Neutrophil (primary cell): ENCODE results near the gene CEP162.

Experiments
- H3K27ac ChIP-seq: fragments of 200-600 bp; sonication (generic); 2 replicates; pipeline ENCODE4 v1.5.1; 2016; ENCODE audit warnings: mild to moderate bottlenecking, moderate library complexity
- H3K27me3 ChIP-seq: fragments of 200-600 bp; sonication (generic); 2 replicates; pipeline ENCODE4 v1.6.0; 2016; ENCODE audit warnings: mild to moderate bottlenecking
- H3K36me3 ChIP-seq: fragments of 200-600 bp; sonication (generic); 2 replicates; pipeline ENCODE4 v1.5.1; 2017
- H3K4me1 ChIP-seq, 2 experiments: fragments of 200-600 bp in 1 of 2; sonication (generic) in 1 of 2; 1 replicate in 1 of 2; 2 replicates in 1 of 2; pipeline versions ENCODE4 v1.5.1 to v1.6.1; 2013 to 2016; ENCODE audit warnings: low read depth in 1 of 2, low read length in 1 of 2, mild to moderate bottlenecking in 1 of 2, moderate library complexity in 1 of 2; ENCODE audit not compliant: control insufficient read depth in 1 of 2, insufficient read depth in 1 of 2
- H3K4me3 ChIP-seq, 2 experiments: fragments of 200-600 bp in 1 of 2; sonication (generic) in 1 of 2; 1 replicate in 1 of 2; 2 replicates in 1 of 2; pipeline ENCODE4 v1.5.1; 2013 to 2016; ENCODE audit warnings: low read depth in 1 of 2, low read length in 1 of 2, mild to moderate bottlenecking in 1 of 2, moderate library complexity in 1 of 2
- H3K9me3 ChIP-seq: fragments of 200-600 bp; sonication (generic); 2 replicates; pipeline ENCODE4 v1.5.1; 2016
- TF ChIP-seq, protein P1 (sequence below): fragments of 200-600 bp; sonication (generic); IDR thresholded peaks from 2 replicates; pipeline ENCODE4 v1.5.1; 2016; ENCODE audit warnings: antibody characterized with exemption

CEP162 gene

GRCh38 chr6:84258866-84259265, 31.4 kb upstream of the CEP162 start:
- Histone ChIP-seq H3K4me1 (no peaks in the 10 kb centered on the region), H3K4me3 (no peak overlapping the region)

GRCh38 chr6:84258268-84258667, 30.8 kb upstream of the CEP162 start:
- Histone ChIP-seq H3K9me3 (no peaks in the 10 kb centered on the region), H3K36me3 (no peaks in the 10 kb centered on the region), H3K27me3 (no peaks in the 10 kb centered on the region), H3K4me3 (no peak overlapping the region), H3K27ac (no peak overlapping the region), H3K4me1 (no peaks in the 10 kb centered on the region)
- TF ChIP-seq, protein P1, sequence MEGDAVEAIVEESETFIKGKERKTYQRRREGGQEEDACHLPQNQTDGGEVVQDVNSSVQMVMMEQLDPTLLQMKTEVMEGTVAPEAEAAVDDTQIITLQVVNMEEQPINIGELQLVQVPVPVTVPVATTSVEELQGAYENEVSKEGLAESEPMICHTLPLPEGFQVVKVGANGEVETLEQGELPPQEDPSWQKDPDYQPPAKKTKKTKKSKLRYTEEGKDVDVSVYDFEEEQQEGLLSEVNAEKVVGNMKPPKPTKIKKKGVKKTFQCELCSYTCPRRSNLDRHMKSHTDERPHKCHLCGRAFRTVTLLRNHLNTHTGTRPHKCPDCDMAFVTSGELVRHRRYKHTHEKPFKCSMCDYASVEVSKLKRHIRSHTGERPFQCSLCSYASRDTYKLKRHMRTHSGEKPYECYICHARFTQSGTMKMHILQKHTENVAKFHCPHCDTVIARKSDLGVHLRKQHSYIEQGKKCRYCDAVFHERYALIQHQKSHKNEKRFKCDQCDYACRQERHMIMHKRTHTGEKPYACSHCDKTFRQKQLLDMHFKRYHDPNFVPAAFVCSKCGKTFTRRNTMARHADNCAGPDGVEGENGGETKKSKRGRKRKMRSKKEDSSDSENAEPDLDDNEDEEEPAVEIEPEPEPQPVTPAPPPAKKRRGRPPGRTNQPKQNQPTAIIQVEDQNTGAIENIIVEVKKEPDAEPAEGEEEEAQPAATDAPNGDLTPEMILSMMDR, result no peak

More at GRCh38 chr6:84258866-84259265, 31.4 kb upstream of the CEP162 start:
- Histone ChIP-seq H3K27me3 (no peaks in the 10 kb centered on the region), H3K9me3 (no peaks in the 10 kb centered on the region), H3K27ac (no peak overlapping the region), H3K36me3 (no peaks in the 10 kb centered on the region)
- TF ChIP-seq, protein P1, result no peak

DNA sequence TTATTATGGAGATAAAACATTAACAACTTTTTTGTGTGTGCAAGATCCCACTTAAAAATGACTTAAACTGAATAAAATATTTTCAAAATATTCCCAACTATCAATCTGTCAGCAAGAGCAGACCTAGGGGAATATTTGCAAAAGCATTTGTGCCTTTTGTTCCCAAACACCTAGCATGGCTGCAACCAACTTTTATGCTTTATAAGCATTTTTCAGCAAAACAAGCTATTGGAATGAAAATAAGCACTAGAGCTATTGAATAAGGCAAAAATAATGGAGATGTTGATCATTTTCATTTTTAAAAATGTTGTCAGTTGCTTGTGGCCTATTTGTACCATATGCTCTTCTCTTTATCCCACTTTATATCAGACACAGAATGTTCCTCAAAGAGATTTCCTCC, 28.2 kb upstream of the CEP162 start:
- H3K36me3 ChIP-seq, result no peaks in the 10 kb centered on the region

GRCh38 chr6:84253380-84253779, 25.9 kb upstream of the CEP162 start:
- Histone ChIP-seq H3K27ac (no peak overlapping the region), H3K4me3 (no peak overlapping the region), H3K36me3 (no peaks in the 10 kb centered on the region), H3K9me3 (no peaks in the 10 kb centered on the region), H3K27me3 (peaks cover 6% of the 10 kb centered on the region), H3K4me1 (no peaks in the 10 kb centered on the region)
- TF ChIP-seq, protein P1, result no peak

More for the DNA sequence above, 28.2 kb upstream of the CEP162 start:
- Histone ChIP-seq H3K4me3 (no peak overlapping the region), H3K27ac (no peak overlapping the region), H3K4me1 (no peaks in the 10 kb centered on the region), H3K27me3 (no peaks in the 10 kb centered on the region), H3K9me3 (no peaks in the 10 kb centered on the region)
- TF ChIP-seq, protein P1, result no peak

GRCh38 chr6:84251891-84252539, 24.6 kb upstream of the CEP162 start:
- Histone ChIP-seq H3K4me1 (no peaks in the 10 kb centered on the region), H3K27ac (no peak overlapping the region), H3K36me3 (no peaks in the 10 kb centered on the region), H3K9me3 (no peaks in the 10 kb centered on the region), H3K27me3 (peaks cover 6% of the 10 kb centered on the region), H3K4me3 (no peak overlapping the region)
- TF ChIP-seq, protein P1, result no peak
